UCSD-AML1 (cell line): Measurements from ENCODE around the gene POLR3F.
"Not testable (repeated sequence)": the region's sequence is repeated elsewhere in the genome, so short reads cannot be mapped to it uniquely, and the experiment has no call there.

Experiments
- DNase-seq: peaks from one replicate; lab custom pipeline; 2025; ENCODE audit not compliant: unreplicated experiment; lab: John Stamatoyannopoulos, UW

POLR3F gene, protein sequence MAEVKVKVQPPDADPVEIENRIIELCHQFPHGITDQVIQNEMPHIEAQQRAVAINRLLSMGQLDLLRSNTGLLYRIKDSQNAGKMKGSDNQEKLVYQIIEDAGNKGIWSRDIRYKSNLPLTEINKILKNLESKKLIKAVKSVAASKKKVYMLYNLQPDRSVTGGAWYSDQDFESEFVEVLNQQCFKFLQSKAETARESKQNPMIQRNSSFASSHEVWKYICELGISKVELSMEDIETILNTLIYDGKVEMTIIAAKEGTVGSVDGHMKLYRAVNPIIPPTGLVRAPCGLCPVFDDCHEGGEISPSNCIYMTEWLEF

DNA sequence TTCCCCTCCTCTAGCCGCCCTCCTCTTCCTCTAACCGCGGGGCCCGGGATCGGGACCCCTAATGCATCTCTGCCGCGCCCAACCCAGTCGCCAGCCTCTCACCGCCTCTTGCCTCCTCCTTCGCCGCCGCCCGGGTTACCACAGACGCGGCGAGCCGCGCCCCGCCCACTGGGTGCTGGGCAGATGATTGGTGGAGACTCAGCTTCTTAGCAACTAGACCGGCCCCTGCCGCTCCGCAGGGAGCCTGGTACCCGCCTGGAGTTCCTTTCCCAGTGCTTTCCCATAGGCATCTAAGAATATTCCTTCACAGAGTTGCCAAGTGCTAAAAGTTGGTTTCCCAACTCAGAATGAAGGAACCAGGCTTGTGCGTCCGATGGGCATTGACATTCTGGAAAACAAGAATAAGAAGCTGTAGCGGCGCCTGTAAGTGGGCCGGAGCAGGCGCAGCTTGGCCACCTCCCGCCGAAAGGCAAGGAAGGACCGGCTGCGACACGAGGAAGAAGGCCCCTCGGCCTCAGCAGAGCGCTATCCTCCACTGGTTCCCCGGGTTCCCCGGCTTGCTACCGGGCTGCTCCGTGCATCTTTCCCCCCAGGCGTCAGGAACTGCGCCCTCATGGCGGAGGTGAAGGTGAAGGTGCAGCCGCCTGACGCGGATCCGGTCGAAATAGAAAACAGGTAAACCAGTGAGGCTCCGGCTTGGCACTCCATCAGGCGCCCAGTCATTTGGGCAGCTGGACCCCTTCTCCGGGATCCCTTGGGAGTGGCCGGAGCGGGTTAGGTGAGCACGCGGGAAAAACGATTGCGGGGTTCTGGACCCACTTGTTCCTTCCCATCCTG lies at the start of gene POLR3F, which contains the start of gene DZANK1:
TSS of gene POLR3F (plus strand) at position 497 of the 837 bp plus-strand sequence. CDS start at position 614, 117 bp downstream.
TSS of gene DZANK1 (minus strand) at position 137 of the 837 bp plus-strand sequence. CDS start 1,672 bp downstream, outside the sequence.
- DNase-seq = peak; percentile 96

DNA sequence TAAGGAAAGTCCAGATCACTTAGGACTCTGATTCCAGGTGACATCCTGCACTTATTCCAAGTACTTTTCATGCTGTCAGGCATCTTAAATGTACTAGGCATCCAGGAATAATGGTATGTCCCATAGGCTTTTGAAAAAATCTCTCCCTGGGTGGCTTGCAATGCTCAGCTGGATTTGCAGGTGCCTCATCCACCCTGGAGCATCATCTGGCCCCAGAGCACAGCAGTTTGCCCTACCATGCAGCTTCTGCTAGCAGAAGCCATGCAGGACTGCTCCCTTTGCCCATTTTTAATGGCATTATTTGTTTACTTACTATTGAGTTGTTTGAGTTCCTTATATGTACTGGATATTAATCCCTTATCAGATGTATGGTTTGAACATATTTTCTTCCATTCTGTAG lies 45.6 kb upstream of the POLR3F start:
- DNase-seq = no peak

DNA sequence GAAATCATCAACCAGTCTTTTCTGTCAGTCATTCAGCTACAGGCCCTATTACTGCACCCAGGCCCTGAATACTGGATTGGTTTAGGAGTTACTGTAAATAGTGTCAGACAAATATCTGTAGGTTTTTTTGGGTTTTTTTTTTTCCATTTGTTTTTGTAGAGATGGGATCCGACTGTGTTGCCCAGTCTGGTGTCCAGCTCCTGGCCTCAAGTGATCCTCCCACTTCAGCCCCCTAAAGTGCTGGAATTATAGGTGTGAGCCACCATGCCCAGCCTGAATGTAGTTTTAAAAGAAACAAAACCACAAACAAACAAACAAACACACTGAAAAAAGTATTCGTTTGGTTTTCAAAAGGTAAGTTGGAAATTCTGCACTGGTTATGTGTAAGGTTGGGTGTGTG lies 40.0 kb upstream of the POLR3F start:
- DNase-seq = no peak

DNA sequence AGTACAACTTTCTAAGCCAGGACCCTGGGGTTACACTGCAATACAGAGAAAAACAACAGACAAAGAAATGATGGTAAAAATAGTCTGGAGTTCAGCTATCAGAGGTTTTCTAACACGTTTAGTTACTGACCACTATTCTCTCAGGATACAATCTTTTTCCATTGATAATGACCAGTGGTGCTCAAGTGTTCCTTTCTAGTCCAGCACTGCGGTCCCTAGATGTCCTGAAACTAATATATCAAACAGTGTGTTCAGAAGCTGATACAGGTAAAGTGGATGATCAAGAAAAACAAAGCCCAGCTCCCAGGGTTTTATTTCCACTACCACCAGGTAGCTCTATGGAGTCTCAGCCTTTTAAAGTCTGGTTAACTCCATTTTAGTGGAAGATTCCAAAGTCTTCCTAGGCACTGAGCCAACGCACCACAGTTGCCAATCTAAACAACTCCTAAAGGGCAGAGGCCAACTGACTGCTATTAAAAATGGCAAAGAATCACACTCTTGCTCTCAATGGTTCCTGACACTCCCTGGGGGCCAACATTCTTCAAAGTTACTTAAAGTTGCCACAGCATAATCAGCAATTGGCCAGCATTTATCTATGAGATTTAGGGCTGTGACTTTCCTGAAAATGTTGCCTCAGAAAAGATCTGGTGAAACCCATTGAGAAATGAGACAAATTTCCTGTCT lies 38.6 kb upstream of the POLR3F start:
- no peak for DNase-seq

DNA sequence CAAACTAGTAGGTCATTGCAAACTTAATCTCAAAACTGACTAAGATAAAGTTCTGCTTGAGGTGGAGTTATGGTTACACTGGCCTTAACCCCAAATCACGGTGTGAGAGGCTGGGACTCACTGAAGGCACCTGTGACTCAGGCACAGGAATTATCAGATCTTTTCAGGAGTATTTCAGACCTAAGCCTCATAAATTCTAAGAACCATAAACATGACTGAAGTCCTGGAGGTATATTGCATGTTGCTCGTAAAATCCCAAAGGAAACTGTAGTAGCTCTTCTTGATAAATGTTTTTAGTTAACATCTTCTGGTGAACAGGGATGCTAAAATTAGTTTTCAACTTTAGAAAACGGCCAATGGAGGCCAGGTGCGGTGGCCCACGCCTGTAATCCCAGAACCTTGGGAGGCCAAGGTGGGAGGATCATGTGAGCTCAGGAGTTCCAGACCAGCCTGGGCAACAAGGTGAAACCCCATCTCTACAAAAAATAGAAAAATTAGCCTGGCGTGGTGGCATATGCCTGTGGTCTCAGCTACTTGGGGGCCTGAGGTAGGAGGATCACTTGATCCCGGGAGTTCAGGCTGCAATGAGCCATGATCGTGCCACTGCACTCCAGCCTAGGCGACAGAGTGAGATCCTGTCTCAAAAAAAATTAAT lies 36.9 kb upstream of the POLR3F start:
- no peak for DNase-seq

DNA sequence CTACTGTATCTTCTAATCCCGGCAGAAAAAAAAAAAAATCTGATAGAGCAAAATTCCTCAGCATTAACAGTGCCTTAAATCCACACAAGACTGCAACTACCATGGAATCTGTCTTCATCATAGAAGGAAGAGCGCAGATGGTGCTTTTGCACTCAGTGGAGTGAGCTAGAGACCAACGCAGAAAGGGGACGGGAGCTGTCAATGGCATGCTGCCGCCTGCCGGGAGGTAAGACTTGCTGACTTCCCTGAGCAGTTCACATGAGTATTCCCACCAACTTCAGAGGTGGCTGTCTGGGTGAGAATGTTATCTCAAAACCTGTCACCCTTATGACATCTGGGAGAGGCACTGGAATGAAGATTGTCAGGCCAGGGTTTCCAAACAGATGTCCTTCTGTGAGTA lies 36.0 kb upstream of the POLR3F start:
- DNase-seq = no peak

DNA sequence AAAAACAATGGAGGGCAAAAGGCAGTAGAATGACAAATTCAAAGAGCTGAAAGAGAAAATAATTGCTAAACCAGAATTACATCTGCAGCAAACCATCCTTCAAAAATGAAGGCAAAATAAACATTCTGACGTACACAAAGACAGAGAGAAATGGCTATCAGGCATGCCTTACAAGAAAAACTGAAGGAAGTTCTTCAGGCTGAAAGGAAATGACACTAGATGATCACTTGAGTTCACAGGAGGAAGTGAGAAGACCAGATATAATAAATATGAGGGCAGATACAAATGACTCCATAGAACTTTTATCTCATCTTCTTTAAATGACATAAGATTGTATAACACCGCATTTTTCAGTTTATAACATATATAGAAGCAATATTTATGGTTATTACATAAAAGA lies 30.3 kb upstream of the POLR3F start:
- DNase-seq = no peak

DNA sequence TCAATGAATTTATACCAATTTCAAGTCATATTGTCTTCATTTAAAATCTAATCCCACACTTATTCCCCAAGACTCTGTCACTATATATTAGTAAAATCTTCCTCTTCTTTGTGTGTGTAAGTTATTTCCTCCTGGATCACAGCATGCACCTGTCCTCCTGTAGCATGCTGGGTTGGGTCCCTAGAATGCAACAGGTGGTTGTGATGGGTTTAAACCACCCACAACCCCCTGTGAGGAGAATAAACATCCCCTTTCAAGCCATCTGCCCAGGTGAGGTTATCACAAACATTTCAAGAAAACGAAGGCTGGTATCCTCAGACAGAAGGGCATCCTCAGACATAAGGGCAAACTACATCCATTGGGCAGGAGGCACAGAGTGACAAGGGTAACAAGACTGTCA lies 26.8 kb upstream of the POLR3F start:
- no peak for DNase-seq

DNA sequence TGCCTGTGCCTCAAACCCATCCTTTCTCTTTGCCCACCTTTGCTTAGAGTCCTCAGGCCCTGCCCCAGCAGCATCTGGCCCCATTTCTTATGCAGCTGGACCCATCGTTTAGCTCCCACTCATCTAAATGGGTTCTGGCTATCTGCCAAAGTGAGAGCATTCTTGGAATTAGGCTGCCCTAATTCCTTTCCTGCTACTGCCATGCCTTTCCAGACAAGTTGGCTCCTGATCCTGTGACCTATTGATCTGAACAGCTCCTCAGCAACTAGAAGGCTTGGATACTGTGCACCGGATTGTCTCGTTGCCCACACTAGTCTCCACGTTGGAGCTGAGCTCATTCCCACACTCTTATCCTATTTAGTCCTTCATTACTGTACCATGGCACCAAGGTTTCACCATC lies 23.3 kb upstream of the POLR3F start:
- DNase-seq = no peak

DNA sequence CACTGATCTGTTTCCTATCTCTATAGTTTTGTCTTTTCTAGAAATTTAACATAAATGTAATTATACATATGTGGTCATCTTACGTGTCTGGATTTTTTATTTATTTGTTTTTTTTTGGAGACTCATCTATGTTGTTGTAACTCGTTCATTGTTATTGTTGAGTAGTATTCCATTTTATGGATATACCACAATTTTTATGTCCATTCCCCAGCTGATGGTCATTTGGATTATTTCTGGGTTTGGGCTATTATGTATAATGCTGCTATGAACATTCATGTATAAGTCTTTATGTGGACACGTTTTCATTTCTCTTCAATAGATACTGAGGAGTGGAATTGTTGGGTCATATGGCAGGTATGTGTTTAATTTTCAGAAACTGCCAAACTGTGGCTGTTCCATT lies 10.6 kb upstream of the POLR3F start:
- no peak for DNase-seq

DNA sequence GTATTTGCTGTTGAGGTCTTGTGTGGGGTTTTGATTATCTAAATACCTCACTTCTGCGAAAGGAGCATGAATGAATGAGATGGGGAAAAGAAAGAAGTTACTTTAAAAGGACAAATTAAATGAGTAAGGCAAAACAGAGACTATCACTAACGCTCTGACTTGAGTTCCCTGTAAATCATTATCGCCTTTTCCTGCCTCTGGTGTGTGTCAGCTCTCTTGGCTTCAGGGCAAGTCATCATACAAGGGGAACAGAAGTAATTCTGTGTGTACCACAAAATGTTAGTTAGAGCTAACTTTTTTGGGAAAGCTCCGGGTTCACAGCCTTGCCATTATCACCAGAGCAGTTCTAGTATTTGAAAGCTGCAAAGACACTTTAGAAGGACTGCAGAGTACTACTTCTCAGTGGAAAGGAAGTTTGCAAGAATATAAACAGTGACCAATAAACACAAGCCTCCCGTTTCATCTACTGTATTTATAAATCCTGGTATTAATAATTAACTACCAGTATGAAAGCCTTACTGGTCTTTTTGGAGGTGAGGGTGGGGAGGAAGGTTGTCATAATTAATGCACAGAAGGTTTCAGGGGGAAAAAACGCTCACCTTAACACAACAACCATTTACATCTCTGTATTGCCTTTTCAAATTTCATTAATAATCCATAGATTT lies 1.5 kb upstream of the POLR3F start:
- no peak for DNase-seq

DNA sequence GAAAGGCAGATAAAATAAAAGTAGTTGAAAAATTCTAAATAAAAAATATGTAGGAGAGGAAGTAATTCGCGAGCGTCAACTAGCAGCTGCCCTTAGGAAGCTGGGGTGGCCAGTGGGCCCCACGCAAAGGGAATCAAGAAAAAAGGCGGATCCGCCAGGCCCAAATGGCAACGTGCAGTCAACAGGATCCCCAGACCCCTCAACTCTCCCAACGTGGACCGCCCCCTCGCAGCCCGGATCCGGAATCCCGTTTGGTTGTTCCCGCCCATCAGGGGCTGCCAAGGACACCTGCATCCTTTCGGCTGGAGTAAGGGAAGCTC lies 656 bp upstream of the POLR3F start:
- no peak for DNase-seq

DNA sequence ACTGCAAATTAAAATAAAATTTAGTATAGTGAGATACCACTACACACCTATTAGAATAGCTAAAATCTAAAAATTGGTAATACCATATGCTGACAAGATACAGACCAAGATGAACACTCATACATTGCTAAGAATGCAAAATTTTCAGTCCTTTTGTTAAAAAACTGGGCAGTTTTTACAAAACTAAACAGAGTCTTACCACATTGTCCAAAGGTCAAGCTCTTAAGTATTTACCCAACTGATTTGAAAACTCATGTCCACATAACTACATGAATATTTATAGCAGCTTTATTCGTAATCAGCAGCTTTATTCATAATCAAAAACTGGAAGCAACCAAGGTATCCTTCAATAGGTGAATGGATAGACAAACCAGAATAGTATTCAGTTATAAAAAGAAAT lies 10.0 kb downstream of the POLR3F start:
- no peak for DNase-seq

DNA sequence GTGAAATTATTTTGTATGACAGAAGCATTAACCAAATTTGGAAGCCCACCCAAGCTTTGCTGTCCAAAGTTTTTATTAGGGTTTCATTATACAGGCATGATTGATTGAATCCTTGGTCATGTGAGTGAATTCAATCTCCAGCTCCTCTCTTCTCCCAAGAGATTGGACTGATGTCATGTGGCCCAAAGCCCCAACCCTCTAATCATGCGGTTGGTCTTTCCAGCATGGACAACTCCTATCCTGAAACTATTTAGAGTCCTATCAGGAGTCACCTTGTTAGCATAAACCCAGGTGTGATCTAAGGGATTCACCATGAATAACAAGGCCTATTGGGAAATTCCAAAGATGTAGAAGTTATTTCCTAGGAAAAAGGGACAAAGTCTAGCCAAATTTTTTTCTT lies 10.6 kb downstream of the POLR3F start:
- DNase-seq = no peak

DNA sequence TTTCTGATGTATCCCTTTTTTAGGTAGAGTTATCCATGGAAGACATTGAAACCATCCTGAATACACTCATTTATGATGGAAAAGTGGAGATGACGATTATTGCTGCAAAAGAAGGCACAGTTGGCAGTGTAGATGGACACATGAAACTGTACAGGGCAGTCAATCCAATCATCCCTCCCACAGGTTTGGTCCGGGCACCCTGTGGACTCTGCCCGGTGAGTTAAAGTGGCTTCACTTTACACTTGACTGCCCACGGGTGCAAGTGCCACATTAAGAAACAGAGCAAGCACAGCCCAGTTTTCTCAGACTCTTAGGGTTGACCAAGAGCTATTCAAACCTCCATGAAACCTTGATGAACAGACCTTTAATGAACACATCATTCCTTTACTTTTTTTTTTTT lies 14.4 kb downstream of the POLR3F start:
- no peak for DNase-seq

DNA sequence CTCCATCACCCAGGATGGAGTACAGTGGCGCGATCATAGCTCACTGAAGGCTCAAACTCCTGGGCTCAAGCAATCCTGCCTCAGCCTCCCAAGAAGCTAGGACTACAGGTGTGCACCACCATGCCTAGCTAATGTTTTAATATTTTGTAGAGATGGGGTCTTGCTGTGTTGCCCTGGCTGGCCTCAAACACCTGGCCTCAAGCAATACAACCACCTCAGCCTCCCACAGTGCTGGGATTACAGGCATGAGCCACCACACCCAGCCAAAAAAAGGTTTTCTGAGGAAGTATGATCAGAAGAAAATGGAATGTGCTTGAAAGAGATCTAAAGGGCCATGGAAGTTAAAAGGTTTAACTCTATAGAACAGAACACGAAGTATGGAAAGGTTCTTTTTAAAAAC lies 21.1 kb downstream of the POLR3F start:
- no peak for DNase-seq

DNA sequence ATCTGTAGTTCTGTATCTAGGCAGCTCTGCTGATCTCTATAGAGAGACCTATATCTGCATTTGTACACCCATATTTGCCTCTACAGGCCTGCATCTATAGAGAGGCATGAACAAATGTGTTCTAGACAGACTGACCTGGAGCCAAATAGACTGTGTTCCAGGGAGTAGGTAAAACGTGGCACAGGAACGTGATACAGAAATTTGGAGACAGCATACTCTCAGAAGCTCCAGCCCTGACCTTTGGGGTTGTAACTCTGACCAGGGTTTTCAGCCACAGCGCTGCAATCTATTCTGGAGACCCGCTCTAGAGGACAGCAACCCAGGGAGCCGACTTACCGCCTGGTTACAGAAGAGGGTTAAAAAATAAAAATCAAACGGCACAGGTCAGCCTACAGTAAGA lies 28.9 kb downstream of the POLR3F start:
- DNase-seq = no peak

DNA sequence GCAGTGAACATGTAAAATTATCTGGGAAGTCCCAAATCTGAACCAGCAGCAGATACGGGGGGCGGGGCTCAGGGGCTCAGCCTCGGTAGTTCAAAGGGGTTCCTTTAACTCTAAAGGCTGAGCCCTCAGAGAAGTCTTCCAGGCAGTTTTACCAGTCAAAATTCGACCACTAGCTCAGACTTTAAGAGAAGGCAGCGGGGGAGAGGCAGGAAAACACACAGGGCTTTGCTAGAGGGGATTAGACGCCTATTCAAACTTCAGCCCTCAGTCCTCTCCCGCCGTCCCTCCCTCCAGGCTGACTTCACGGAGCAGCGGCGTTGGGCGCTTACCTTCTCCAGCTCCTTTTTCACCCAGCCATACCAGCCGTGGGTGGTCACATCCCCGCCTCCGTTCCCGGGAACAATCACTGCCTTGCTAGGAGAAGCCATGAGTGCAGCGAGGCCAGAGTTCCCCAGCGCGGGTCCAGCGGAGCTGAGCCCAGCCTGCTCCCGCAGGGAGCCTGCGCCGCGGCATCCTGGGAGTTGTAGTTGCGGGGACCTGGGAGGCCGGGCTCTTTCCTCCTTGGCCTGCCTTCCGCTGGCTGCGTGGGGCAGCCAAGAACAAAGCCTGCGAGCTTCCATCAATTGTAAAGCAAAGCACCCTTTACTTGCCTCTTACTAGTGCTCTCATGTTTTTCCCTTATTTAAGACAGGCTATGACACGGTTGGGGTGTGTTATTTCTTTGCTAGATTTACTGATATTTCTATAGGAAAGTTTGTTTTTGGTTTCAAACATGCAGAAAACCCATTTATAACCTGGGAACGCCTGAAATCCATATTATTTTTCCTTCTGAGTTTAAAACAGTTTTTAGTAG lies 29.8 kb downstream of the POLR3F start, which contains the start of gene RBBP9:
TSS of gene RBBP9 (minus strand) at position 486 of the 853 bp plus-strand sequence. CDS start at position 428, 58 bp downstream.
- DNase-seq = peak; percentile 82

DNA sequence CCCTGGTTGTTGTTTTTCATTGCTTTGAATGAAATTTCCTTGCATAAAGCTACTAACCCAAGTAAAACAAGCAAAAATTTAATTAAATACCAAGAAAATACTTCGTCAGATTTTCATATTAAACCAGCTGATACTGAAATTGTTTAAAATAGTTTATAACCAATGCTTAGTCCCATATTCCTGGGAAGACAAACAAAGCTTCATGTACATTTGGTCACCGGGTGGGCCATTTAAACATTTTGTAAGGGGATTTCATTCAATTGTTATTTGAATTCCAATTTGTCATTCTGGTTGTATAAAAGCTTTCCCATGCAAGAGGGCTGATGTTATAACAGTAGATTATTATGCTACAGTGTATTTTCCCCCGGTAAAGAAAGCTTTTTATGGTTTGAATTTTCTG lies 30.4 kb downstream of the POLR3F start:
- DNase-seq = no peak

DNA sequence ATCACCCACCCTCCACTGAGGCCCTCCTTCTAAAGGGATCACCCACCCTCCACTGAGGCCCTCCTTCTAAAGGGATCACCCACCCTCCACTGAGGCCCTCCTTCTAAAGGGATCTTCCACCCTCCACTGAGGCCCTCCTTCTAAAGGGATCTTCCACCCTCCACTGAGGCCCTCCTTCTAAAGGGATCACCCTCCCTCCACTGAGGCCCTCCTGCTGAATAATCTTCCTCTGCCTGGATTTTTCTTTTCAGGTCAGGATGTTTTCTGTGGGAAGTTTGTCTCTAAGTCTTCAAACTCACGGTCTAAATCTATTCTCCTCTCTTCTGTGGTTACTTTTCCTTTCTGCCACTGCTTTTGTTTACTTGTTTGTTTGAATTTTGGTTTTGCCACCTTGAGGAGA lies 34.5 kb downstream of the POLR3F start:
- not testable (repeated sequence) for DNase-seq
